ENCODE results near the gene SCAPER. TPM values are rescaled to one million over a fixed set of nuclear protein-coding genes. Genes with fewer than 3 reads are reported as not detected.

SCAPER gene
- total RNA-seq, 1 donor from 2014 or later = 20.8 TPM

DNA sequence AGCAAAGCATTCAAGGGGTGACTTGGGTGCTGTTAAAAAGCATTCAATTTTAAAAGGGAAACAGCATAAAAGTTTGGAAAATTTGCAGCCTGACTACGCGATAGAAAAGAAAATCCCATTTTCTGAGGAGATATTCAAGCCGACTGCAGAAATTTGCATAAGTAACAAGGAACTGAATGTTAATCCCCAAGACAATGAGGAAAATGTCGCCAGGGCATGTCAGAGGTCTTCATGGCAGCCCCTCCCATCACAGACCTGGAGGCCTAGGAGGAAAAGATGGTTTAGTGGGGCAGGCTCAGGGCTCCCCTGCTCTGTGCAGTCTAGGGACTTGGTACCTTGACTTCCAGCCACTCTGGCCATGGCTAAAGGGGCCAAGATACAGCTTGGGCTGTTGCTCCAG is 475.5 kb downstream of the SCAPER start:
- Histone ChIP-seq H3K36me3 (ENCODE audit: control insufficient read depth, insufficient read depth, low read length) (no peaks in the 10 kb centered on the region), H3K27me3 (ENCODE audit: control insufficient read depth, insufficient read depth, low read length) (no peaks in the 10 kb centered on the region), H3K4me3 (ENCODE audit: low read depth, low read length) (no peak overlapping the region)
- DNase-seq (ENCODE audit: low read depth) = no peak
- TF ChIP-seq, protein P1, sequence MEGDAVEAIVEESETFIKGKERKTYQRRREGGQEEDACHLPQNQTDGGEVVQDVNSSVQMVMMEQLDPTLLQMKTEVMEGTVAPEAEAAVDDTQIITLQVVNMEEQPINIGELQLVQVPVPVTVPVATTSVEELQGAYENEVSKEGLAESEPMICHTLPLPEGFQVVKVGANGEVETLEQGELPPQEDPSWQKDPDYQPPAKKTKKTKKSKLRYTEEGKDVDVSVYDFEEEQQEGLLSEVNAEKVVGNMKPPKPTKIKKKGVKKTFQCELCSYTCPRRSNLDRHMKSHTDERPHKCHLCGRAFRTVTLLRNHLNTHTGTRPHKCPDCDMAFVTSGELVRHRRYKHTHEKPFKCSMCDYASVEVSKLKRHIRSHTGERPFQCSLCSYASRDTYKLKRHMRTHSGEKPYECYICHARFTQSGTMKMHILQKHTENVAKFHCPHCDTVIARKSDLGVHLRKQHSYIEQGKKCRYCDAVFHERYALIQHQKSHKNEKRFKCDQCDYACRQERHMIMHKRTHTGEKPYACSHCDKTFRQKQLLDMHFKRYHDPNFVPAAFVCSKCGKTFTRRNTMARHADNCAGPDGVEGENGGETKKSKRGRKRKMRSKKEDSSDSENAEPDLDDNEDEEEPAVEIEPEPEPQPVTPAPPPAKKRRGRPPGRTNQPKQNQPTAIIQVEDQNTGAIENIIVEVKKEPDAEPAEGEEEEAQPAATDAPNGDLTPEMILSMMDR (IDR thresholded peaks at IDR 0.05; ENCODE audit: insufficient read depth, low read length, poor library complexity, severe bottlenecking) = no peak

DNA sequence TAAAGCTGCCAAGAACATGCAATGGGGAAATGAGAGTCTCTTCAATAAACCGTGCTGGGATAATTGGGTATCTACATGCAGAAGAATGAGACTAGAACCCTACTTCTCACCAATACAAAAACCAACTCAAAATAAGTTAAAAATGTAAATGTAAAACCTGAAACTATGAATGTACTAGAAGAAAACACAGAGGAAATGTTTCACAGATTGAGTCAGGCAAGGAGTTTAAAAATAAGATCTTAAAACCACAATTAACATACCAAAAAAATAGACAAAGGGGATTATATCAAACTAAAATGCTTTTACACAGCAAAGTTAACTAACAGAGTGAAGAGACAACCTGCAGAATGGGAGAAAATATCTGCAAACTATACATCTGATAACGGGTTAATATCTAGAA is 478.2 kb downstream of the SCAPER start:
- H3K27me3 ChIP-seq (ENCODE audit: control insufficient read depth, insufficient read depth, low read length) = no peaks in the 10 kb centered on the region
- no peak for DNase-seq (ENCODE audit: low read depth)
- no peak overlapping the region for H3K4me3 ChIP-seq (ENCODE audit: low read depth, low read length)
- TF ChIP-seq, protein P1 (IDR thresholded peaks at IDR 0.05; ENCODE audit: insufficient read depth, low read length, poor library complexity, severe bottlenecking) = no peak
- no peaks in the 10 kb centered on the region for H3K36me3 ChIP-seq (ENCODE audit: control insufficient read depth, insufficient read depth, low read length)

DNA sequence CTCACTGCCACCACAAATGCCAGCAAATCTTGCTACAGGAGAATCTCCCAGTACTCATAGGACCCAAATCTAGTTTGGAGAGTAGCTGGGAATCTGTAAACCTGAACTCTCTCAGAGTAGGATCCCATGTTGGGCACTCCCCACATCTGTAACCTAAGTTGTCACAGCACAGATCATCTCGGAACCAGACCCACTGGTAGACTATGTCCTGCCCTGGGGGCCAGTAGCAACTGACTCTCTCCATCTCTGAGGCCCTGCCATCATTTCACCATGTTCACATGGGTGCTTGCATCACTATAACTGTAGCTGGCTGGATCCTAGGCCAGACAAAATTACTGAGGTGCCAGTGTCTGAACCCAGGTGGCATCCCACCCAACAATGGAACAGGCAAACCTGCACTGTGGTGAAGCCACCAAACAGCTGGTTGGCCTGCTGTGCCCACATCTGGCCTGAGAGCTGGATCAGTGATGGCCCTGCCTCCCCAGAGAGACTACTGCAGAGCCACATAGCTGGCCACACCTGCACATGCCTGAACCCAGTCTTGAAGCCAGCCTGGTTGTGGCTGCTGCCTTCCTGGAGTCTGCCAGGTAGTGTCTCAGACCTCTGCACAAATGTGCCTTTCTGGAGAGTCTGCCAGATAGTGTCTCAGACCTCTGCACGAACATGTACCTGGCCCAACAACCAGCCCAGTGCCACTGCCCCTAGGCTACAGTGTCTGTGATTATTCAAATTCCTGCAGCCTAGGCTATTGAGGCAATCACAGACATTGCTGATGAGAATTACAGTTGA is 486.6 kb downstream of the SCAPER start:
- DNase-seq (ENCODE audit: low read depth) = no peak
- Histone ChIP-seq H3K36me3 (ENCODE audit: control insufficient read depth, insufficient read depth, low read length) (no peaks in the 10 kb centered on the region), H3K4me3 (ENCODE audit: low read depth, low read length) (no peak overlapping the region), H3K27me3 (ENCODE audit: control insufficient read depth, insufficient read depth, low read length) (no peaks in the 10 kb centered on the region)
- TF ChIP-seq, protein P1 (IDR thresholded peaks at IDR 0.05; ENCODE audit: insufficient read depth, low read length, poor library complexity, severe bottlenecking) = no peak

DNA sequence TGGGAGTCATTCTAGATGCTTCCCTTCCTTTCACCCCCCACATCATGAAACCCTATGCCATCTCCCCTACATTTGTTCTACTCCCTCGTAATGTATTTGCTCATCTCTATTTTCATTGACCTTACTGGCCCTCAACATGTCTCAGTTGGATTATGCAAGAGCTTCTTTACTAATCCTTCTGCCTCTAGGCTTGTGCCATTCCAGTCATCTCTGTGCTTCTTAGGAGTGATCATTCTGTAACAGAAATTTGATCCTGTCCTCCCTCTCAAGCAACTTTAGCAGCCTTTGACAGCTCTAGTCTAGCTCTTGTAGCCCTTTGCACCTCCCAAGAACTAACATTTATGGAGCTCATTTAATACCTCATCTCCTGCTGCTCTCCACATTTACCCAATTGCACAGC is 503.9 kb downstream of the SCAPER start:
- no peak for DNase-seq (ENCODE audit: low read depth)
- TF ChIP-seq, protein P1 (IDR thresholded peaks at IDR 0.05; ENCODE audit: insufficient read depth, low read length, poor library complexity, severe bottlenecking) = no peak
- H3K4me3 ChIP-seq (ENCODE audit: low read depth, low read length) = no peak overlapping the region

DNA sequence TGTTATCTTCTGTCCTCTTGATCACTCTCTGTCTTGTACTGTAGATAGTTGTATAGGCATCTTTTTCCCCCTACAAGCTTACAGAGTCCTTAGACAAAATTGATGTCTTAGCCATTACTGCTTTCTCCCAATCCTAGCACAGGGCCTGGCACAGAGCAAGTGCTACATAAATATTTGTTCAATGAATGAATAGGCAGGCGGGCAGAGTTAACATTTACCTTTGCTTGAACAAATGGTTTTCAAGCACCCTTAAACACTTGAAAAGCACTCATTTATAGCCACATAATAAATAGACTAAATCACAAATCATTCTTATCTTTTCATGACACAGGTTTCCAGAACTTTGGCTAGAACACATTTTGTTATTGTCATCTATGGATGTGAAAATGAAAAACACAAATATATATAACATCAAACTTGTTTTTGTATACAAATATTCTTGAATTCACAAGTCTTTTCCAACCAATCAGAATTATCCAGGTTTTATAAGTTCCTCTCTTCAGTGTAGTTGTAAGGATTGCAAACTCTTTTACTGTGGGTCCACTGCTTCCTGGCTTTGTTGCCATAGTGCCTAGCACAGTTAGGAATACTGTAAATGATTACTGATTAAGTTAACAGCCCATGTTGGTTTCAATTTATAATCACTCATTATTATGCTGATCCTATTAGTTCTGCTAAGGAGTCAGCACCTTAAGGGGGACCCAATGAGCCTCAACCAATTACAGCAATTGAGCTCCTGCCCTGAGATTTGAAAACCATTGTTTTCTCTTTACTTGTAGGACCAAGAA is 506.6 kb downstream of the SCAPER start:
- no peak for DNase-seq (ENCODE audit: low read depth)
- Histone ChIP-seq H3K4me3 (ENCODE audit: low read depth, low read length) (no peak overlapping the region), H3K27me3 (ENCODE audit: control insufficient read depth, insufficient read depth, low read length) (no peaks in the 10 kb centered on the region), H3K36me3 (ENCODE audit: control insufficient read depth, insufficient read depth, low read length) (no peaks in the 10 kb centered on the region)
- TF ChIP-seq, protein P1 (IDR thresholded peaks at IDR 0.05; ENCODE audit: insufficient read depth, low read length, poor library complexity, severe bottlenecking) = no peak

More for the DNA sequence above, 503.9 kb downstream of the SCAPER start:
- H3K36me3 ChIP-seq (ENCODE audit: control insufficient read depth, insufficient read depth, low read length) = no peaks in the 10 kb centered on the region
- no peaks in the 10 kb centered on the region for H3K27me3 ChIP-seq (ENCODE audit: control insufficient read depth, insufficient read depth, low read length)

Measured in kidney epithelial cell (primary cell).